GM23338 (cell line): Measurements from ENCODE around the gene ATP5PB. TPM values are rescaled to one million over a fixed set of nuclear protein-coding genes. Genes with fewer than 3 reads are reported as not detected.

Experiments
- ATAC-seq: fragments of 200-7000 bp; cut with Tn5 transposase; 3 replicates; pipeline ENCODE4 v1.9.1; 2020
- DNase-seq: peaks from one replicate; pipeline ENCODE4 v3.0.0-alpha.2; 2015; ENCODE audit warnings: low spot score
- H2AFZ ChIP-seq: fragments of 200-600 bp; sonication (generic); 2 replicates; pipeline ENCODE4 v1.8.0; 2016; ENCODE audit warnings: antibody characterized with exemption, mild to moderate bottlenecking, moderate library complexity
- H3F3A ChIP-seq: fragments of 200-600 bp; sonication (generic); replicated peaks from 2 replicates; pipeline ENCODE4 v1.8.0; 2017; ENCODE audit warnings: antibody characterized with exemption, mixed run types, low read depth
- H3K27ac ChIP-seq: fragments of 200-600 bp; sonication (generic); 2 replicates; pipeline ENCODE4 v1.6.1; 2016; ENCODE audit warnings: low read depth
- H3K27me3 ChIP-seq: fragments of 200-600 bp; sonication (generic); 2 replicates; pipeline ENCODE4 v1.8.0; 2016; ENCODE audit warnings: mild to moderate bottlenecking, mixed run types, moderate library complexity; ENCODE audit not compliant: insufficient read depth
- H3K36me3 ChIP-seq: fragments of 200-600 bp; sonication (generic); 2 replicates; pipeline ENCODE4 v1.8.0; 2016; ENCODE audit warnings: mild to moderate bottlenecking; ENCODE audit not compliant: insufficient read depth
- H3K4me1 ChIP-seq: fragments of 200-600 bp; sonication (generic); 2 replicates; pipeline ENCODE4 v1.8.0; 2016; ENCODE audit warnings: mild to moderate bottlenecking, moderate library complexity; ENCODE audit not compliant: insufficient read depth
- H3K4me2 ChIP-seq: fragments of 200-600 bp; sonication (generic); 2 replicates; pipeline ENCODE4 v1.7.1; 2017; ENCODE audit warnings: mixed run types
- H3K4me3 ChIP-seq: fragments of 200-600 bp; sonication (generic); 2 replicates; pipeline ENCODE4 v1.6.1; 2016; ENCODE audit warnings: mixed run types
- H3K79me2 ChIP-seq: fragments of 200-600 bp; sonication (generic); replicated peaks from 2 replicates; pipeline ENCODE4 v1.8.0; 2017; ENCODE audit warnings: mild to moderate bottlenecking; ENCODE audit not compliant: insufficient read depth
- H3K9me2 ChIP-seq: fragments of 200-600 bp; sonication (generic); 2 replicates; pipeline ENCODE4 v1.8.0; 2017; ENCODE audit not compliant: insufficient read depth
- H4K20me1 ChIP-seq: fragments of 200-600 bp; sonication (generic); replicated peaks from 2 replicates; pipeline ENCODE4 v1.8.0; 2017; ENCODE audit warnings: mild to moderate bottlenecking; ENCODE audit not compliant: insufficient read depth
- H3K27ac Mint-ChIP-seq: 2 replicates; pipeline ENCODE4 v1.8.0; 2020; ENCODE audit warnings: inconsistent platforms, mild to moderate bottlenecking, moderate library complexity, mixed read lengths
- H3K27me3 Mint-ChIP-seq: 3 replicates; pipeline ENCODE4 v1.8.0; 2022; ENCODE audit warnings: low read depth, mild to moderate bottlenecking, moderate library complexity, mixed read lengths, inconsistent platforms; ENCODE audit not compliant: insufficient read depth, poor library complexity
- H3K36me3 Mint-ChIP-seq: 3 replicates; pipeline ENCODE4 v1.8.0; 2021; ENCODE audit warnings: low read depth, mild to moderate bottlenecking, inconsistent platforms, moderate library complexity, mixed read lengths
- H3K4me1 Mint-ChIP-seq: 3 replicates; pipeline ENCODE4 v1.8.0; 2020; ENCODE audit warnings: mild to moderate bottlenecking, inconsistent platforms, mixed read lengths
- H3K4me3 Mint-ChIP-seq: 3 replicates; pipeline ENCODE4 v1.8.0; 2021; ENCODE audit warnings: moderate library complexity, mild to moderate bottlenecking, inconsistent platforms, mixed read lengths
- H3K9me3 Mint-ChIP-seq: 3 replicates; pipeline ENCODE4 v1.8.0; 2020; ENCODE audit warnings: moderate library complexity, mild to moderate bottlenecking, inconsistent platforms, mixed read lengths
- CTCF ChIP-seq, 2 experiments: fragments of 200-600 bp in 1 of 2; sonication (generic) in 1 of 2; conservative IDR thresholded peaks; 2 replicates each; pipeline versions ENCODE4 v1.5.1 to v1.6.1; 2016 to 2017; ENCODE audit warnings: antibody characterized with exemption in 2 of 2, low read depth in 2 of 2, mild to moderate bottlenecking in 2 of 2, moderate library complexity in 1 of 2
- ETS1 ChIP-seq: IDR thresholded peaks from 2 replicates; pipeline ENCODE4 v1.6.1; 2016; ENCODE audit warnings: antibody characterized with exemption
- NANOG ChIP-seq: IDR thresholded peaks from 2 replicates; pipeline ENCODE4 v1.6.1; 2016; ENCODE audit warnings: antibody characterized with exemption, borderline replicate concordance
- POLR2AphosphoS5 ChIP-seq: IDR thresholded peaks from 2 replicates; pipeline ENCODE4 v1.6.1; 2016; ENCODE audit warnings: antibody characterized with exemption, low read depth
- ZNF114 ChIP-seq: fragments of 250-450 bp; sonication (Bioruptor Pico); IDR thresholded peaks from 2 replicates; pipeline ENCODE4 v1.5.0; 2020; ENCODE audit warnings: mild to moderate bottlenecking, moderate library complexity
- ZNF462 ChIP-seq: fragments of 250-450 bp; sonication (Bioruptor Pico); IDR thresholded peaks from 2 replicates; pipeline ENCODE4 v1.5.0; 2020; ENCODE audit warnings: mild to moderate bottlenecking, moderate library complexity
- polyA plus RNA-seq: library from polyadenylated mRNA; unstranded; fragments of >200 nt; fragmentation: Nextera tagmentation; extraction: Ambion mirVana; gene quantifications from 2 replicates; pipeline ENCODE4 v1.2.1, GENCODE V29; 2016
- total RNA-seq: library from RNA; depleted of rRNA; stranded (reverse); fragments of >200 nt; shearing (Covaris generic); gene quantifications from 2 replicates; pipeline ENCODE4 v1.2.3, GENCODE V29; 2014

ATP5PB gene
- total and polyA plus RNA-seq, 2 experiments from 2014 or later: 279 to 300 TPM

GRCh38 chr1:111475701-111476100, 26.4 kb downstream of the ATP5PB start (continued):
- TF ChIP-seq CTCF (conservative IDR thresholded peaks at IDR 0.05; ENCODE audit: low read depth in 2 of 2) (no peak), ZNF462 (CRISPR knock-in tag) (no peak), POLR2AphosphoS5 (no peak), ZNF114 (CRISPR knock-in tag) (no peak)

GRCh38 chr1:111476214-111476613, 26.9 kb downstream of the ATP5PB start:
- no peaks in the 10 kb centered on the region for H3K36me3 Mint-ChIP-seq
- ATAC-seq (no peak), DNase-seq (no peak)
- no peak overlapping the region for H3K27ac Mint-ChIP-seq
- H3K4me1 Mint-ChIP-seq: no peaks in the 10 kb centered on the region
- H3K4me1 ChIP-seq: no peaks in the 10 kb centered on the region
- H3K36me3 ChIP-seq: no peaks in the 10 kb centered on the region
- H3K27me3 Mint-ChIP-seq: no peaks in the 10 kb centered on the region
- no peak overlapping the region for H3K27ac ChIP-seq
- H4K20me1 ChIP-seq: no peaks in the 10 kb centered on the region
- no peak overlapping the region for H3K4me3 Mint-ChIP-seq
- no peak overlapping the region for H3K4me2 ChIP-seq
- H3K9me3 Mint-ChIP-seq: no peaks in the 10 kb centered on the region
- no peak overlapping the region for H3K4me3 ChIP-seq
- H3K9me2 ChIP-seq: no peaks in the 10 kb centered on the region
- H3K27me3 ChIP-seq: no peaks in the 10 kb centered on the region
- H2AFZ ChIP-seq: no peak overlapping the region
- no peaks in the 10 kb centered on the region for H3F3A ChIP-seq
- no peaks in the 10 kb centered on the region for H3K79me2 ChIP-seq
- TF ChIP-seq ETS1: no peak
- TF ChIP-seq CTCF (conservative IDR thresholded peaks at IDR 0.05; ENCODE audit: low read depth in 2 of 2): no peak
- no peak for TF ChIP-seq NANOG
- TF ChIP-seq POLR2AphosphoS5: no peak
